ENCODE data around the gene LY6G5C.

DNA sequence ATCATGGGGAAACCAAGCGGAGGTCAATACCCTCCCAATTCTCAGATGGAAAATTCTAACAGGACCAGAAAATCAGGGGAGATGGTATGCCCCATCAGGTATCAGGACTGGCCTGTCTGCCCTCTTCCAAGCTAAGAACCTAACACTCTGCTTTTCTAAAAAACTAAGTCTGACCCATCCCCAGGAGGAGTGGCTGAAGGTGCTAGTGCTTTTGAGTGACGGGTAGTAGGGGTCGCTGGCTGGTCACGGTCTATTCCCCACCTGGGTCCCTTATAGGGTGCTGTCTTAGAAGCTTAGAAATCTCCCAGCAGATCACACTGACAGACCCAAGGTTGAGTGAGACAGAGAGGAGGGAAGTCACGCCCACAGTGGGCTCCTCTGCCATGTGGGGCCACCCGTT lies 12.7 kb upstream of the LY6G5C start:
- TF ChIP-seq, protein P1, sequence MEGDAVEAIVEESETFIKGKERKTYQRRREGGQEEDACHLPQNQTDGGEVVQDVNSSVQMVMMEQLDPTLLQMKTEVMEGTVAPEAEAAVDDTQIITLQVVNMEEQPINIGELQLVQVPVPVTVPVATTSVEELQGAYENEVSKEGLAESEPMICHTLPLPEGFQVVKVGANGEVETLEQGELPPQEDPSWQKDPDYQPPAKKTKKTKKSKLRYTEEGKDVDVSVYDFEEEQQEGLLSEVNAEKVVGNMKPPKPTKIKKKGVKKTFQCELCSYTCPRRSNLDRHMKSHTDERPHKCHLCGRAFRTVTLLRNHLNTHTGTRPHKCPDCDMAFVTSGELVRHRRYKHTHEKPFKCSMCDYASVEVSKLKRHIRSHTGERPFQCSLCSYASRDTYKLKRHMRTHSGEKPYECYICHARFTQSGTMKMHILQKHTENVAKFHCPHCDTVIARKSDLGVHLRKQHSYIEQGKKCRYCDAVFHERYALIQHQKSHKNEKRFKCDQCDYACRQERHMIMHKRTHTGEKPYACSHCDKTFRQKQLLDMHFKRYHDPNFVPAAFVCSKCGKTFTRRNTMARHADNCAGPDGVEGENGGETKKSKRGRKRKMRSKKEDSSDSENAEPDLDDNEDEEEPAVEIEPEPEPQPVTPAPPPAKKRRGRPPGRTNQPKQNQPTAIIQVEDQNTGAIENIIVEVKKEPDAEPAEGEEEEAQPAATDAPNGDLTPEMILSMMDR (conservative IDR thresholded peaks at IDR 0.05 in 1 of 2, IDR thresholded peaks at IDR 0.05 in 1 of 2; ENCODE audit: low read depth in 1 of 2, low read length in 2 of 2): no peak
- TF ChIP-seq EZH2 (IDR thresholded peaks at IDR 0.05; ENCODE audit: low read length, missing control alignments): no peak
